Jurkat, Clone E6-1 (cell line): Measurements from ENCODE around the gene PTTG2.
"Not testable (repeated sequence)": the region's sequence is repeated elsewhere in the genome, so short reads cannot be mapped to it uniquely, and the experiment has no call there.

Experiments
- DNase-seq: peaks from one replicate; pipeline ENCODE4 v3.0.0-alpha.2; 2011; ENCODE audit warnings: low read depth, low spot score
- H3K4me3 ChIP-seq: 2 replicates; pipeline ENCODE4 v1.5.1; 2011; ENCODE audit warnings: mild to moderate bottlenecking, low read length, control low read depth, moderate library complexity

PTTG2 gene

DNA sequence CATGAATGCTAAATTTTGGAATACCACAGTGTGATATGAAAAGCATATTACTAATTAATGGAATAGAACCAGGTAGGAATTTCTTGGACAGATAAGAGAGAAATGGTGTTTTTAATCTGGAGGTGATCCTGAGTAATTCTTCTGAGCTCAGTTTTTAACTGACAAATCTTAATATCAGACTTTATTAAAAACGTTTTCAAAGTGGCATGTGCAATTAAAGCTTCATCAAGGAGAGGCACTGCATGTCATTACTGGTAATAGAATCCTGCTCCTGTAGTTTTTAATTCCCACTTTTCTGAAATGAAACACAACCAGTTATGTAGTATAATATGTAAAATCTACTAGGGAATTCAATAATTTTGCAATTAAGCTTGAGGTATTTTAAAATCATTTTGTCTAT lies 7.0 kb upstream of the PTTG2 start:
- no peak for DNase-seq
- H3K4me3 ChIP-seq: no peak overlapping the region

DNA sequence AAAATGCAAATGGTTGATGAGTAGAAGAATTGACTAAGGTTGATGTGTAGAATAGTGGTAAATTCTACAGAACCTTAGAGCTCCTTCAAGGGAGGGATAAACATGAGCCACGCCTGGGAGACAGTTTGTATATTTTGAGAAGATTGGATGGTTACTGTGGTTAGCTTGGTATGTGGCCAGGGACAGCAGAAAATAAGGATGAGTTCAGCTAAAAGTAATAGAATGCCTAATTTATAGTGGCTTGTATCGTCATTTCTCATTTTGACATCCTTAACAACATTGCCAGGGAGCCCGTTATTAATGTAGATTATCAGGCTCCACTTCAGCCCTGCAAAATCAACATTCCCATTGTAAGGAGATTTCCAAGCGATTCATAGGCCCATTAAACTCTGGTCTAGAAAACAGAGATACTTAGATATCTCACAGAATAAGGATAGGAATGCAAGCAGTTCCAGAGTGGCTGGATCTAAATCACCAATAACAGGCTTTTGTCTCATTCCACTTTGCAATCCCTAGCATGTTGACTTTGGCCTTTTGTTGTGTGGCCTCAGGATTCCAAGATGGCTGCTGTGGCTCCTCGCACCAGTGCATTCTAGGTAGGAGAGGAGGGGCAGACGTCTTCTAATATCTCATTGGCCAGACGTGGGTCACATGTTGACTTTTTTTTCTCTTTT lies 6.4 kb upstream of the PTTG2 start:
- H3K4me3 ChIP-seq: no peak overlapping the region
- no peak for DNase-seq

DNA sequence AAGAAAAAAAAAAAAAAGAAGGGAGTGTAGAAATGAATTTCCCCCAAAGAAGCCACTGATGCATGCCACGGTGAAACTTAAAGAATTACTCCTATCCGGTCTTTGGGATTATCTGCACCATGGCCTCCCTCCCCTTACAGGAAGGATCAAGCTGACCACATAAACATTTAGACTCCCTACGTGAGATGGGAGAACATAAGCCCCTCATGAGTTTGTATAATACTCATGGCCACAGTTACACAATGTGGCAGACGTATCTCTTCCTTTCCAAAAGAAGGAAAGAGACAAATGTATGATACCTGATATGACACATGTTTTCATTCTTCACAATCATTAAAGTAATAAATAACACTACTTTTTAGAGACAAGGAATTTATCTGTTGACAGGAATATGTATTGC lies 3.3 kb upstream of the PTTG2 start:
- H3K4me3 ChIP-seq: no peak overlapping the region
- no peak for DNase-seq

DNA sequence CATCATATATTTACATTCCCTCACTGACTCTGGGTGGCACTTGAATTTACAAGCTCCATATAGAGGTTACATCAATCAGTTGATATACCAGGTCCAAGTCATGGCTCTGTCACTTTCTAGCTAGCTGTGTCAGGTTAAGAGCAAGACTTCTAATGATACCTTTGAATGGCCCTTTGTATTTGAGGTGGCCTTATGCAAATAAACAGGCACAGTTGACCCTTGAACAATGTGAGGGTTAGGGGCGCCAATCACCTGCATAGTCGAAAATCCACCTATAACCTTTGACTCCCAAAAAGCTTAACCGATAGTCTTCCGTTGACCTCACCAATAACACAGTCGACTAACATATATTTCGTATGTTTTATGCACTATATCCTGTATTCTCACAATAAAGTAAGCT lies 1.3 kb upstream of the PTTG2 start:
- no peak for DNase-seq
- no peak overlapping the region for H3K4me3 ChIP-seq

DNA sequence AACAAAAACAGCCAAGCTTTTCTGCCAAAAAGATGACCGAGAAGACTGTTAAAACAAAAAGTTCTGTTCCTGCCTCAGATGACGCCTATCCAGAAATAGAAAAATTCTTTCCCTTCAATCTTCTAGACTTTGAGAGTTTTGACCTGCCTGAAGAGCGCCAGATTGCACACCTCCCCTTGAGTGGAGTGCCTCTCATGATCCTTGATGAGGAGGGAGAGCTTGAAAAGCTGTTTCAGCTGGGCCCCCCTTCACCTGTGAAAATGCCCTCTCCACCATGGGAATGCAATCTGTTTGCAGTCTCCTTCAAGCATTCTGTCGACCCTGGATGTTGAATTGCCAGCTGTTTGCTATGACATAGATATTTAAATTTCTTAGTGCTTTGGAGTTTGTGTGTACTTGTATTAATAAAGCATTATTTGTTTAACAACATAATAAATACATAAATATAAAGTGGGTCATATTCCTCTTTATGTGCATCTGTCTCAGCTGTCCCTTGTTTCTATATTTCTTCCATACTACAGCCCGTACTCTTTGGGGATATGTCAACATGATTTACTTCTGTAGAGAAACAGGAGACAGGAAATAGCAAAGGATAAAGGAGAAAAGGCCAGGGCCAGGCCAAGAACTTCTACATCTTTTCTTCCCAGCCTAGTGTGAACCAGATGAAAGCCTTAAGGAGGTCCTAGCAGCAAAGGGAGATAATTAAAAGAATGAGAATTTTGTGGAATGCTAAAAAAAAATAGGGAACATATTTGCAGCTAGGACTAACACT lies 667 bp downstream of the PTTG2 start:
- H3K4me3 ChIP-seq: no peak overlapping the region
- DNase-seq: no peak

DNA sequence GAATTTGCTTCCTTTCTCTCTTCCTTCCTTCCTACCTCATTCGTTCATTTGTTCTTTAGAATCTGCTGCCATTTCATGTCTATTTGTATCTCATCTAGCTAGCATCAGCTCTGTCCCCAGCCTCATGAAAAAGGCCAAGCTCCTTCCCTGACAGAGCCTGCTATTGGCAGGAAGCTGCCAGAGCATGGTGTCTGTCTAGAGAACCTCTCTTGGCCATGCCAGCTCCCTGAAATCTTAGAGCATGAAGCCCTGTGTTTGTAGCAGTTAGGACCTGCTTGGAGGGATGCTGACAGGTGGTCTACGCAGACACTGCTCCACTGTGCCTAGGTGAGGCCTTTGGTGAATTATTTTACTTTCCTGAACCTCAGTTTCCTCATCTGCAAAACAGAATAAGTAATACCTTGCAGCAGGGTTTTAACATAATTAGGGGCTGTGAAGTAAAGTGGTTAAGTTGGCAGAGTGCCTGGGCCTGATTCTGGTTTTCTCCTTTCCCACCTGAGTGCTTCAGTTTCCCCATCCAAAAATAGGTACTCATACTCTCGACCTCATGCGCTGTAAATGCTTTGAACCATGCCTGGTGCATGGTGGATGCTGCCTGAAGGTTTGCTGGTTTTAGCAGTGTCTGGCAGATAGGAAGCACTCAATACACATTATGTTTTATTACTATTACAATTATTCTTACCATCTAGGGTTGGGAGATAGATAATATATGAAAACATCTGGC lies 4.7 kb downstream of the PTTG2 start:
- no peak overlapping the region for H3K4me3 ChIP-seq
- DNase-seq: no peak

DNA sequence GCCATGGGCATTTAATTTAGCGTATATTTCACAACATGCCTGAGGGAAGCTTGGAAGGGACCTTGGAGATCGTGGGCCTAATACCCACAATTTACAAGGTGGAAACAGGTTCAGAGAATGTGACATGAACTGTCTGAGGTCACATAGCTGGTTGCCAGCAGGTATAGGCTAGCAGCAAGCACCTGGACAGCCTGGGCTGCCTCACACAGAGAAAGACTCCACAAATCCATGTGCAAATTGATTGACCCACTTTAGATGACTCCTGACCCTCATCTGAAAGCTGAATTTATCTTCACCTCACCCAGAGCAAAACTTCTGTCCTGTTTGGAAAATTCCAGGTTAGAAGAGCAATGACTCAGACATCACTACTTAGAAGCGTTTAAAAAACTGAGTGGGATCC lies 5.8 kb downstream of the PTTG2 start:
- DNase-seq: no peak
- H3K4me3 ChIP-seq: no peak overlapping the region

DNA sequence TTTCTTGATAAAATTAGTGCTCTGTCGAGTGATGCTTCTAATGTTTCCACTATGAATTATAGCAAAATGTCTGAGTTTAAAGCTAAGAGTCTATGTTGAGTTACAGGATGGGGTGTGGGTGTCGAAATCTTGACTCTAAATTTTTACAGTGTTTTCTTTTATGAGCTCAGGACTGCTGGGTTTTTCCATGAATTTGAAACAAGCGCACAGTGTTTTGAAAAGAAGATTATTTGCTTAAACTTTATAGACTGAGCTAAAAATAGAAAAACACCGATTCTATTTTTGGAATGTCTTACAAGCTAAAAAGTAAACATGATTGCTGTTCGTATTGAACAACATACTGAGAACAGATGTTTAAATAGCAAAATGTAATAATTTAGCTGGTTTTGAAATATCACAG lies 7.5 kb downstream of the PTTG2 start:
- no peak for DNase-seq
- no peak overlapping the region for H3K4me3 ChIP-seq

DNA sequence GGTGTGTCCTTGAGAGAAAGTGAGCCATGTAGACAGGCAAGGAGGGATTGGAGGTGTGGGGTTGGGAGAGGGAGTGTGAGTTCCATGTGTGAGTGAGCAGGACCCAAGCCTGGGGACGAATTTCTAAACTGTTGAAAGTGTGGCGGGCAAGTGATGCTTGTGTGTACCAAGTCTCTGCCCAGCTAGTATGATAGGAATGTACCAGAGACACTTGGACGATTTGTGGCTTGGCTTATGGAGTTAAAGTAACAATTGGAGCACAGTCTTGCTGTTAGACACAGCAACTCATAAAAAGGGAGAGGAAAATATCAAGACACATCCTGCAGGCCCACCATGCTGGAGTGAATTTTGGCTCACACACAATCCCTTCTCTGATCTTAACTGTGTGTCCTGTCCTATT lies 8.5 kb downstream of the PTTG2 start:
- H3K4me3 ChIP-seq: no peak overlapping the region
- DNase-seq: no peak

DNA sequence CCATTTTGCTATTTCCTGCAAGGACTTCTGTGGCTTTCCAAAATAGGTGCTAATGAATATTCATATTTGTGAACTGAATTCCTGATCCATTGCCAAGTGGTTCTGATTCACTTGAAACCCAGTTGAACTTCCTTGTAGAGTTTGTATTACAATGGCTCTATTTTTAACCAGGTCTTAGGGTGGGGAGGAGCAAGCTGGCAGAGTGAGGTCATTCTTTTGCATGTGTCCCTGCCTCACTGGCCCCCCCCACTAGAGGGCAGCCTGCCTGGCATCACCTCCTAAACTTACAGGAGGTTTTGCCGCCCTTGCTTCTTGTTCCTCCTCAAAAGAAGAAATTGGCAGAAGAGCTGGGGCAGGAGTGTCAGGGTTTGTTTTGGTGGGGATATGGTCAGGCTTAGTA lies 10.5 kb downstream of the PTTG2 start:
- DNase-seq: peak; percentile 35
- no peak overlapping the region for H3K4me3 ChIP-seq

DNA sequence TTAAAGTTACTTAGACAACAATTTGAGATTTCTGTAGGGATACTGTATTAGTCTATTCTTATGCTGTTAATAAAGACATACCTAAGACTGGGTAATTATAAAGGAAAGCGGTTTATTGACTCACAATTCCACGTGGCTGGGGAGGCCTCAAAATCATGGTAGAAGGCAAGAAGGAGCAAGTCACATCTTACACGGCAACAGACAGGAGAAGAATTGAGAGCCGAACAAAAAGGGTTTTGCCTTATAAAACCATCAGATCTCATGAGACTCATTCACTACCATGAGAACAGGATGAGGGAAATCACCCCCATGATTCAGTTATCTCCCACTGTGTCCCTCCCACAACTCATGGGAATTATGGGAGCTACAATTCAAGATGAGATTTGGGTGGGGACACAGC lies 11.0 kb downstream of the PTTG2 start:
- no peak for DNase-seq
- H3K4me3 ChIP-seq: no peak overlapping the region

DNA sequence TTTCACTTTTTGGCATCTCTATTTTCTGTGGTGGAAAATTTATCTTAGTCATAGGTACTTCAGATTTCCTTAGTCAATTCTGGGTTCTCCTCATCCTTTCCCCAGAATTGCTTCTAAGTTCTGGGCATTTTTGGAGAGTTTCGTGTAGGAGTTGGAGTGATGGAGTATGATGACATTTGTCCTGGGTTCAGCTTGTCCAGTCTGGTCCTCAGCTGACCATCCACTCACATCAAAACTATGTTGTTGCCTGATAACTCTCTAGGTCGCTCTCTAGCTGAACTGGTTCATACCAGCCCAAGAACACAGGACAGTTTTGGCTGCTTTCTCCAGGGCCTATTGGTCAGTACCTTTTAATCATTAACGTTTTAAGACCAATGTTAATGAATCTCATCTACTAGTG lies 13.2 kb downstream of the PTTG2 start:
- DNase-seq: no peak
- no peak overlapping the region for H3K4me3 ChIP-seq

DNA sequence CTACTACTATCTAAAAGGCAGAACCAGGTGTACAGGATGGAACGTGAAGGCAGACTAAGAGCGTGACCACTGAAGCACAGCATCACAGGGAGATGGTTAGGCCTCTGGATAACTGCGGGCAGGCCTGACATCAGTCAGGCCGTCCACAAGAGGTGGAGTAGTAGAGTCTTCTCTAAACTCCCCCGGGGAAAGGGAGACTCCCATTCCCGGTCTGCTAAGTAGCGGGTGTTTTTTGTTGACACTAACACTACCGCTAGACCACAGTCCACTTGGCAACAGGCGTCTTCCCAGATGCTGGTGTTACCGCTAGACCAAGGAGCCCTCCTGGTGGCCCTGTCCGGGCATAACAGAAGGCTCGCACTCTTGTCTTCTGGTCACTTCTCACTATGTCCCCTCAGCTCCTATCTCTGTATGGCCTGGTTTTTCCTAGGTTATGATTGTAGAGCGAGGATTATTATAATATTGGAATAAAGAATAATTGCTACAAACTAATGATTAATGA lies 15.2 kb downstream of the PTTG2 start:
- DNase-seq, H3K4me3 ChIP-seq: not testable (repeated sequence)

DNA sequence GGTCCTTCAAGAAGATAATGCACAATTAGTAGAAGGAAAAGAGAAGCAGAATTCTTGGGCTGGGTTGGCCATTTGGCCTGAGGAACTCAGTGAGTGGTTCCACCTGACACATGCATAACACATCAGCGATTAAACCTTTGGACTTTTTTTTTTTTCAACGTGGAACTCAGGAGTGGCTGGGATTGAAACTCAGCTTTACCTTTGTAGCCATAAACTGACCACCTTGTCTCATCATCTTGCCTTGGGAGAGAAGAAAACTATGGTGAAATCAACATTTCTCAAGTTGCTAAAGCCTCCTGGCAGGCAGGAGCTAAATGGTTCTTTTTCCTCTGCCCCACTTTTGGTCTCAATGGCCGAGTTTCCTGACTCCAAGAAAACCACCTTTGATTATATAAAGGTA lies 16.3 kb downstream of the PTTG2 start:
- DNase-seq: no peak
- peak overlapping the region; percentile 49 for H3K4me3 ChIP-seq

DNA sequence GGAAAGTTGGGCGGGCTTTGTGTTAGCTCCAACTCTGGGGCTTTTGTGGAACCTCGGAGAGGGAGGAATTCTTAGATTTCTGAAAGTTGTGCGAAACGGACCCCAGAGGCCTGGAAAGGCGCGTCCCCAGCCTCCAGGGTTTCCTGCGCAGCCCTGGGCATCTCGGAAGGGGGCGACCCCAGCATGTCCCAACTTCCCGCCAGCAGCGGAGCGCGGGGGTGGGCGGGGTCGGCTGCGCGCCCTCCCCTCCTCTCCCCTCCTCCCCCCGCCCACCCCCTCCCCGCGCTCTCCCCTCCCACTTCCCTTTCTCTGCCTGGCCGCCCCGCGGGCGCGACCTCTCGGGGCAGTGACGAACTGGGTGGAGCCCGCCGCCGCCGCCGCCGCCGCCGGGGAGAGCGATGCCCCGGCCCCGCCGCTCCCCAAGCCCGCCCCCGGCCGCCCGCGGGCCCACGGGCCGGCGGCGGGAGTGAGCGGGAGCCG lies 16.8 kb downstream of the PTTG2 start:
- H3K4me3 ChIP-seq: peak overlapping the region; percentile 55
- DNase-seq: peak; percentile 61

DNA sequence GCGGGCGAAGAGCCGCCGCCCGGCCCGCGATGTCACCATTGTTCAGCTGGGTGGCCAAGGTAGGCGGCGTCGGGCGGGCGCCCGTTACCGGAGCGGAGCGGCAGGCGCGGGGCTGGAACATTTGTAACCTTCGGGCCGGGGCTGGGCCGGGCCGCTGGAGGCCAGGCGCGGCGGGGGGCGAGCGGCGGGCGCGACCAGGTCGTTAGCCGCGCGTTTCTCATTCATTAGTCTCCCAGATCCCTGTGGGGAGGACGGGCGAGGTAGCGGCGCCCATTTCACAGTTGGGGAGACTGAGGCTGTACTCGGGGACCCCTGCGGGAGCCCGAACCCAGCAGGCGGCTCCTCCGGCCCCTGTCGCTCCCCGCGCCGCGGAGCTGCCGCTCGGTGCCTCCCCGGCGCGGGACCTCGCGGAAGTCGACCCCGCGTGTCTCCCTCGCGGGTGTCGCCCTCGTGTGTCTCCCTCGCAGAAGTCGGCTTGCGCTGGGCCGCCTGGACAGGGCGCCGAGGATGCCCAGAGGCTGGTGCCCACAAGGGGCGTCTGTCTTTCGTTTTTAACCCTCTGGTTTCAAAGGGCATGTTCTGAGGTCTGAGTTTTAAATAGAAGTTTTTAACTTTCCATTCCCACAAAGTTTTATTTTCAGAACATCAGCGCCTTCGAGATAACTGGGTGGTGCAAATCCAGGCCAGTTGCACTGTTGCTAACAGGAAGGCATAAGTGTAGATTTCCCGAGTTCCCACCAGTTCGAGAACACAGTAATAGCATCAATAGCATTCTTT lies 17.5 kb downstream of the PTTG2 start:
- peak overlapping the region; percentile 55 for H3K4me3 ChIP-seq
- DNase-seq: peak; percentile 46

DNA sequence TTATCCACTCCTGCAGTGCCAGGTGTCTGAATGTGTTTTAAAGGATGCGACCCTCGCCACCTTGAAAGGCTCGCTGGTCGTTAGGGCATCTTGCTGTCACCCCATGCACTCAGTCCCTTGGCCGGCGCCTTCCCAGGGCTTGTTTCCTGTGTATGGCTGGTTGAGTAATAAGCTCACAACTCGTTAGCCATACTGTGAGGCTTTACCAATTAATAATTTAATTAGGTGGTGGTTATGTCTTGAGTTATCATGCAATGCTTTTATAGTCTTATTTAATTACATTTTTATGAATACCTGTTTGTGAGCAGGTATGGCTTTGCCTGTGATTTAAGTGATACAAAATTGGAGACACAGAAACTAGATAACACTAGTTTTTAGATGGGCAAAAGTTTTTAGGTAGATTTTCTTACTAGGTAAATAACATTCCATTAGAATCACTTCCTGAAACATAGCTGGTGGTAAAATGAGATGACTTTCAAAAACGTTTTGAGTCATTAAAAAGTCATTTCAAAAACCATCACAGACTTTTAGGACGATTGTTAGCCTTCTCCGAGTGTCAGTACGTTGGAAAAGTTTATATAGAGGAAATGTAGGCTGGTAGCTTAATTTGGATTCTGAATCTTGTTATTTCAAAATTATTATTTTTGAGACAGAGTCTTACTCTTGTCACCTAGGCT lies 18.2 kb downstream of the PTTG2 start:
- peak overlapping the region; percentile 55 for H3K4me3 ChIP-seq
- no peak for DNase-seq

DNA sequence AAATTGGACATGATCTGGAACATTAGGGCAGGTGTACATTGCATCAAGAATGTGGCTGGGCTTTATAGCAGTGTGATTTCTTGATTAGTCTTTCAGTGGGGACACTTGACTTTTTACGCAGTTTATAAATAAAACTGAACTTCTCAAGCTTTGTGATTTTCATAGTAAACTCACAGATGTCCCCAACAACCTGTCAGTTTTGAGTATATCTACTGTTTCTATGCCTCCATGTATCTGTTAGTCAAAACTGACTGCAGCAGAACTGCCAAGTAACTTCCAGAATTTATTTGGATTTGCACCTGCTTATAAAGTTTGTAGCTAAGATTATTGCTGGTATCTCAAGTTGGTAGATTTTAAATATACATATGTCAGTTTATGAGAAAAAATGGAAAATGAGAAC lies 20.0 kb downstream of the PTTG2 start:
- DNase-seq: no peak
- H3K4me3 ChIP-seq: no peak overlapping the region

DNA sequence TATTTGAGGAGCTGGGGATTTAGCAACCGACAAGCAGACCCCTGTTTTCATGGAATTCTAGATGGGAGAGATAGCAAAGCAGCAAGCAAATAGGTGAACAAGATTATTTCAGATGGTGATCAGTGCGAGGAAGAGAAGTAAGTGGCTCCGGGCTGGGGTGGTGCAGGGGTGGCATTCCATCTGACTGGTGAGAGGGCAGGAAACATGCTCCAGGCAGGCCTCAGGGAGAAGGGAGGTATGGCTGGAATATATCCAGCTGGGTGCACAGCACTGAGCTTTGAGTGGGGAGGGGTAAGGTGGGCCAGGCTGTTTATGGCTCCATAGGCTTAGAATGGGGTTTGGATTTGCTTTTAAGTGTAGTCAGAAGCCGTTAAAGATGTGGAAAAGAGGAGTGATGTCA lies 21.2 kb downstream of the PTTG2 start:
- DNase-seq: no peak
- H3K4me3 ChIP-seq: no peak overlapping the region
